Activated B cell treated with CpG ODN at 0.5 μM for 24 hours (primary cell): Measurements from ENCODE around the gene GPR141. TPM values are rescaled to one million over a fixed set of nuclear protein-coding genes. Genes with fewer than 3 reads are reported as not detected.

Experiments used
- ATAC-seq: fragments of 200-7000 bp; cut with Tn5 transposase; one replicate; pipeline ENCODE4 v1.10.0; 2021; ENCODE audit warnings: low read depth, mild to moderate bottlenecking, moderate library complexity
- CTCF ChIA-PET: fragments of 350-600 bp; sonication (Branson Sonifier 250); formaldehyde crosslinking; loops from one replicate; lab custom pipeline; 2021; ENCODE audit warnings: antibody characterized with exemption; lab: Charles Lee
- POLR2A ChIA-PET: fragments of 350-600 bp; sonication (Branson Sonifier 250); formaldehyde crosslinking; loops from one replicate; lab custom pipeline; 2021; ENCODE audit warnings: antibody characterized with exemption; lab: Charles Lee
- DNase-seq: peaks from one replicate; pipeline ENCODE4 v3.0.0; 2022
- H3K27ac Mint-ChIP-seq: one replicate; pipeline ENCODE4 v1.8.0; 2020; ENCODE audit warnings: mixed read lengths
- H3K27me3 Mint-ChIP-seq: one replicate; pipeline ENCODE4 v1.8.0; 2021; ENCODE audit warnings: mixed read lengths
- H3K36me3 Mint-ChIP-seq: one replicate; pipeline ENCODE4 v1.8.0; 2021; ENCODE audit warnings: low read depth, mixed read lengths
- H3K4me1 Mint-ChIP-seq: one replicate; pipeline ENCODE4 v1.8.0; 2021; ENCODE audit warnings: mixed read lengths
- H3K4me3 Mint-ChIP-seq: one replicate; pipeline ENCODE4 v1.8.0; 2020; ENCODE audit warnings: mild to moderate bottlenecking, mixed read lengths
- H3K9me3 Mint-ChIP-seq: one replicate; pipeline ENCODE4 v1.8.0; 2020; ENCODE audit warnings: mixed read lengths
- intact Hi-C: fragments of 100-400 bp; cut with micrococcal nuclease; formaldehyde crosslinking; loops from one replicate; pipeline ENCODE4 v1.15.1; 2024
- total RNA-seq: library from RNA; stranded (reverse); gene quantifications from 2 replicates; pipeline ENCODE4 v1.2.3, GENCODE V29; 2022
- TF ChIP-seq, protein P1 (sequence below): fragments of 200-600 bp; IDR thresholded peaks from one replicate; pipeline ENCODE4 v1.8.0; 2022; ENCODE audit warnings: antibody characterized with exemption, mild to moderate bottlenecking

The GPR141 gene
- total RNA-seq, 1 donor from 2014 or later, result not detected

GRCh38 chr7:37707754-37708485 lies 24.4 kb downstream of the GPR141 start:
- Mint-ChIP-seq H3K36me3 (no peaks in the 10 kb centered on the region), H3K4me1 (no peaks in the 10 kb centered on the region), H3K27me3 (peaks cover 18% of the 10 kb centered on the region), H3K9me3 (no peaks in the 10 kb centered on the region), H3K4me3 (no peak overlapping the region), H3K27ac (no peak overlapping the region)
- DNase-seq, result no peak
- CTCF ChIA-PET, result no interaction called here
- no peak for ATAC-seq
- intact Hi-C loops, result no loop called here
- TF ChIP-seq, protein P1, sequence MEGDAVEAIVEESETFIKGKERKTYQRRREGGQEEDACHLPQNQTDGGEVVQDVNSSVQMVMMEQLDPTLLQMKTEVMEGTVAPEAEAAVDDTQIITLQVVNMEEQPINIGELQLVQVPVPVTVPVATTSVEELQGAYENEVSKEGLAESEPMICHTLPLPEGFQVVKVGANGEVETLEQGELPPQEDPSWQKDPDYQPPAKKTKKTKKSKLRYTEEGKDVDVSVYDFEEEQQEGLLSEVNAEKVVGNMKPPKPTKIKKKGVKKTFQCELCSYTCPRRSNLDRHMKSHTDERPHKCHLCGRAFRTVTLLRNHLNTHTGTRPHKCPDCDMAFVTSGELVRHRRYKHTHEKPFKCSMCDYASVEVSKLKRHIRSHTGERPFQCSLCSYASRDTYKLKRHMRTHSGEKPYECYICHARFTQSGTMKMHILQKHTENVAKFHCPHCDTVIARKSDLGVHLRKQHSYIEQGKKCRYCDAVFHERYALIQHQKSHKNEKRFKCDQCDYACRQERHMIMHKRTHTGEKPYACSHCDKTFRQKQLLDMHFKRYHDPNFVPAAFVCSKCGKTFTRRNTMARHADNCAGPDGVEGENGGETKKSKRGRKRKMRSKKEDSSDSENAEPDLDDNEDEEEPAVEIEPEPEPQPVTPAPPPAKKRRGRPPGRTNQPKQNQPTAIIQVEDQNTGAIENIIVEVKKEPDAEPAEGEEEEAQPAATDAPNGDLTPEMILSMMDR, result no peak
- POLR2A ChIA-PET, result interaction anchor here (0.7 kb wide), 1 partner anchor 25 kb away, joined by 9 read pairs; no protein-coding TSS in a partner anchor

- DNase-seq (no peak), ATAC-seq (no peak)
- Mint-ChIP-seq H3K4me3 (no peak overlapping the region), H3K27ac (no peak overlapping the region), H3K27me3 (peaks cover 18% of the 10 kb centered on the region), H3K9me3 (no peaks in the 10 kb centered on the region), H3K36me3 (no peaks in the 10 kb centered on the region), H3K4me1 (no peaks in the 10 kb centered on the region)
- POLR2A ChIA-PET, result no interaction called here
- TF ChIP-seq, protein P1, result no peak
- CTCF ChIA-PET, result no interaction called here
- intact Hi-C loops, result no loop called here
These were observed 26.3 kb downstream of the GPR141 start for GRCh38 chr7:37709631-37710509.

DNA sequence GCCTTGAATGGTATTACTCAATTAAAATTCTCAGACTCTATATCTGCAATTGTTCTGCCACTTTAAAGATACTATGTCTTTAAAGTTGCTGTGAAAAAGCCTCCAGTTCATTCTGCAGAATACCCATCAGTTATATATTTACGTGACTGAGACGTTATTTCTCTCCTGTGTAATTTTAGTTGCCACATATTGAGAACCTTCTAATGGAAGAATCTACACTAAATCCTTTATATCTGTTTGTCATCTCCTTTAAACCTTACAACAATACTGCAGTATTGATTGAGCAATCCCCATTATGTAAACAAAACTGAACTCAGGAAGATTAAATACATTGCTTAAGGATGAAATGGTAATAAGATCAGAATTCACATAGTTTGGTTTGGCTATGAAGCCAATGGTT lies 30.0 kb downstream of the GPR141 start:
- no peaks in the 10 kb centered on the region for H3K4me1 Mint-ChIP-seq
- no peaks in the 10 kb centered on the region for H3K9me3 Mint-ChIP-seq
- no peak overlapping the region for H3K27ac Mint-ChIP-seq
- POLR2A ChIA-PET, result no interaction called here
- peaks cover 14% of the 10 kb centered on the region for H3K27me3 Mint-ChIP-seq
- ATAC-seq (no peak), DNase-seq (no peak)
- intact Hi-C loops, result no loop called here
- H3K4me3 Mint-ChIP-seq, result no peak overlapping the region
- TF ChIP-seq, protein P1, result no peak
- CTCF ChIA-PET, result no interaction called here
- H3K36me3 Mint-ChIP-seq, result no peaks in the 10 kb centered on the region

- POLR2A ChIA-PET, result no interaction called here
- H3K36me3 Mint-ChIP-seq, result no peaks in the 10 kb centered on the region
- ATAC-seq, result no peak
- intact Hi-C loops, result no loop called here
- no peaks in the 10 kb centered on the region for H3K4me1 Mint-ChIP-seq
- peaks cover 15% of the 10 kb centered on the region for H3K27me3 Mint-ChIP-seq
- no peak overlapping the region for H3K4me3 Mint-ChIP-seq
- H3K9me3 Mint-ChIP-seq, result no peaks in the 10 kb centered on the region
- H3K27ac Mint-ChIP-seq, result no peak overlapping the region
- TF ChIP-seq, protein P1, result no peak
- no peak for DNase-seq
- CTCF ChIA-PET, result no interaction called here
These were observed 31.0 kb downstream of the GPR141 start for GRCh38 chr7:37714606-37715005.

DNA sequence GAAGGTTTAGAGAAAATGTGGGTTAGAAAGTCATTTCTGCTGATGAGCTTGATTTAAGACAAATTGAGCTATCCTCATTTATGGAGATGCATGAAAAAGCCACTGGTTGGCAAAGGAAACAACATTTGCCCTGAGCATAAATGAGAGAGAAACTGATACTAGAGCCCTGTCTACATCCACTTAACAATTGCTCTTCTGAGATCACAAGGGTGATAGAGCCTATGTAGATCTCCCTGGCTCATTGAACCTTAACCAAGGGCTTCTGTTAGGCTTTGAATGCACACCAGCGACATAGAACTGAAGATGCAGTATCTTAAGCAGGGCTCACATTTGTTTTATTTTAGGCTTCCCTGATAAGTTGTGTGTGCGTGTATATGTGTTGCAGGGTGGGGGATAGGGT lies 35.0 kb downstream of the GPR141 start:
- no peak for ATAC-seq

More for the DNA sequence above, 35.0 kb downstream of the GPR141 start:
- DNase-seq, result no peak
- Mint-ChIP-seq H3K9me3 (no peaks in the 10 kb centered on the region), H3K4me3 (no peak overlapping the region), H3K36me3 (no peaks in the 10 kb centered on the region), H3K4me1 (no peaks in the 10 kb centered on the region), H3K27ac (no peak overlapping the region), H3K27me3 (peaks cover 9% of the 10 kb centered on the region)
- intact Hi-C loops, result no loop called here
- CTCF ChIA-PET, result no interaction called here
- POLR2A ChIA-PET, result no interaction called here
- TF ChIP-seq, protein P1, result no peak
